ENCODE measurements around the gene PILRB.
"Not testable (repeated sequence)": the region's sequence is repeated elsewhere in the genome, so short reads cannot be mapped to it uniquely, and the experiment has no call there.

DNA sequence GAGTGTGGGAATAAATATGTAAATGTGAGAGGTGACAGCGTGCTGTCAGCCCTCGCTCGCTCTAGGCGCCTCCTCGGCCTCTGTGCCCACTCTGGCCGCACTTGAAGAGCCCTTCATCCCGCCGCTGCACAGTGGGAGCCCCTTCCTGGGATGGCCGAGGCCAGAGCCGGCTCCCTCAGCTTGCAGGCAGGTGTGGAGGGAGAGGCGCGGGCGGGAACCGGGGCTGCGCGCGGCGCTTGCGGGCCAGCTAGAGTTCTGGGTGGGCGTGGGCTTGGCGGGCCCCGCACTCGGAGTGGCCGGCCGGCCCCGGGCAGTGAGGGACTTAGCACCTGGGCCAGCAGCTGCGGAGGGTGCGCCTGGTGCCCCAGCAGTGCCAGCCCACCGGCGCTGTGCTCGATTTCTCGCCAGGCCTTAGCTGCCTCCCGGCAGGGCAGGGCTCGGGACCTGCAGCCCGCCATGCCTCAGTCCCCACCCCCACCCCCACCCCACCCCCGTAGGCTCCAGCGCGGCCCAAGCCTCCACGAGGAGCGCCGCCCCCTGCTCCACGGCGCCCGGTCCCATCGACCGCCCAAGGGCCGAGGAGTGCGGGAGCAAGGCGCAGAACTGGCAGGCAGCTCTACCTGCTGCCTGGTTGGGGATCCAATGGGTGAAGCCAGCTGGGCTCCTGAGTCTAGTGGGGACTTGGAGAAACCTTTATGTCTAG lies 23.8 kb downstream of the PILRB start:
- TF ChIP-seq POLR2A (IDR thresholded peaks at IDR 0.05); EP300 (IDR thresholded peaks at IDR 0.05; ENCODE audit: low read depth); POLR2AphosphoS5 (IDR thresholded peaks at IDR 0.05): not testable (repeated sequence)
- TF ChIP-seq, protein P1, sequence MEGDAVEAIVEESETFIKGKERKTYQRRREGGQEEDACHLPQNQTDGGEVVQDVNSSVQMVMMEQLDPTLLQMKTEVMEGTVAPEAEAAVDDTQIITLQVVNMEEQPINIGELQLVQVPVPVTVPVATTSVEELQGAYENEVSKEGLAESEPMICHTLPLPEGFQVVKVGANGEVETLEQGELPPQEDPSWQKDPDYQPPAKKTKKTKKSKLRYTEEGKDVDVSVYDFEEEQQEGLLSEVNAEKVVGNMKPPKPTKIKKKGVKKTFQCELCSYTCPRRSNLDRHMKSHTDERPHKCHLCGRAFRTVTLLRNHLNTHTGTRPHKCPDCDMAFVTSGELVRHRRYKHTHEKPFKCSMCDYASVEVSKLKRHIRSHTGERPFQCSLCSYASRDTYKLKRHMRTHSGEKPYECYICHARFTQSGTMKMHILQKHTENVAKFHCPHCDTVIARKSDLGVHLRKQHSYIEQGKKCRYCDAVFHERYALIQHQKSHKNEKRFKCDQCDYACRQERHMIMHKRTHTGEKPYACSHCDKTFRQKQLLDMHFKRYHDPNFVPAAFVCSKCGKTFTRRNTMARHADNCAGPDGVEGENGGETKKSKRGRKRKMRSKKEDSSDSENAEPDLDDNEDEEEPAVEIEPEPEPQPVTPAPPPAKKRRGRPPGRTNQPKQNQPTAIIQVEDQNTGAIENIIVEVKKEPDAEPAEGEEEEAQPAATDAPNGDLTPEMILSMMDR (IDR thresholded peaks at IDR 0.05) = not testable (repeated sequence)

Measured in transverse colon (tissue), 4 donors.